Activated CD8-positive, alpha-beta T cell treated with anti-CD3 and anti-CD28 coated beads for 36 hours (primary cell): ENCODE measurements around the gene PCDHGA8. TPM values are rescaled to one million over a fixed set of nuclear protein-coding genes. Genes with fewer than 3 reads are reported as not detected.
A peak's percentile ranks its signal among the peaks of the same experiment; 100 is the strongest.

Experiments
- ATAC-seq: fragments of 200-7000 bp; cut with Tn5 transposase; one replicate; pipeline ENCODE4 v1.10.0; 2021; ENCODE audit warnings: mild to moderate bottlenecking, moderate library complexity
- CTCF ChIA-PET: fragments of 350-600 bp; sonication (Branson Sonifier 250); formaldehyde crosslinking; loops from one replicate; lab custom pipeline; 2021; ENCODE audit warnings: antibody characterized with exemption; lab: Charles Lee
- POLR2A ChIA-PET: fragments of 350-600 bp; sonication (Branson Sonifier 250); formaldehyde crosslinking; loops from one replicate; lab custom pipeline; 2021; ENCODE audit warnings: antibody characterized with exemption; lab: Charles Lee
- DNase-seq: peaks from one replicate; pipeline ENCODE4 v3.0.0-alpha.2; 2020
- H3K27ac Mint-ChIP-seq: one replicate; pipeline ENCODE4 v1.8.0; 2021; ENCODE audit warnings: mild to moderate bottlenecking, mixed read lengths
- H3K27me3 Mint-ChIP-seq: one replicate; pipeline ENCODE4 v1.8.0; 2021; ENCODE audit warnings: mixed read lengths
- H3K36me3 Mint-ChIP-seq: one replicate; pipeline ENCODE4 v1.8.0; 2021; ENCODE audit warnings: low read depth, mixed read lengths
- H3K4me1 Mint-ChIP-seq: one replicate; pipeline ENCODE4 v1.8.0; 2021; ENCODE audit warnings: low read depth, mixed read lengths
- H3K4me3 Mint-ChIP-seq: one replicate; pipeline ENCODE4 v1.8.0; 2021; ENCODE audit warnings: mild to moderate bottlenecking, moderate library complexity, mixed read lengths
- H3K9me3 Mint-ChIP-seq: one replicate; pipeline ENCODE4 v1.8.0; 2021; ENCODE audit warnings: mixed read lengths
- intact Hi-C: fragments of 100-400 bp; cut with micrococcal nuclease; formaldehyde crosslinking; loops from one replicate; pipeline ENCODE4 v1.10.0; 2022
- total RNA-seq, 2 experiments: library from RNA; stranded (reverse); gene quantifications; one replicate each; pipeline ENCODE4 v1.2.3, GENCODE V29; 2021
- TF ChIP-seq, protein P1 (sequence below): fragments of 200-600 bp; IDR thresholded peaks from one replicate; pipeline ENCODE4 v1.8.0; 2022; ENCODE audit warnings: antibody characterized with exemption, mild to moderate bottlenecking

The PCDHGA8 gene
- total RNA-seq, 2 experiments from 2014 or later: not detected

DNA sequence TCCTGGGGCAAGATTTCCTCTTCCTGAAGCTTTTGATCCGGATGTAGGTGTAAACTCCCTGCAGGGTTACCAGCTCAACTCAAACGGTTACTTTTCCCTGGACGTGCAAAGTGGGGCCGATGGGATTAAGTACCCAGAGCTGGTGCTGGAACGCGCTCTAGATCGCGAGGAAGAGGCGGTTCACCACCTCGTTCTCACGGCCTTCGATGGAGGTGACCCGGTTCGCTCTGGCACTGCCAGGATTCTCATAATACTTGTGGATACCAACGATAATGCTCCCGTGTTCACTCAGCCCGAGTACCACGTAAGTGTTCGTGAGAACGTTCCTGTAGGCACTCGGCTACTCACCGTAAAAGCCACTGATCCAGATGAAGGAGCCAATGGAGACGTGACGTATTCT lies 36.8 kb upstream of the PCDHGA8 start:
- CTCF ChIA-PET: interaction anchor here (0.8 to 2.2 kb wide), 13 partner anchors 8 to 202 kb away, joined by 3 to 8 read pairs (median 4); partner anchors contain the start of genes PCDHGA1, PCDHGA3, PCDHGA5 and PCDHGB3
- peaks cover 26% of the 10 kb centered on the region for H3K9me3 Mint-ChIP-seq
- H3K4me1 Mint-ChIP-seq: no peaks in the 10 kb centered on the region
- no peak overlapping the region for H3K4me3 Mint-ChIP-seq
- ATAC-seq (no peak), DNase-seq (no peak)
- POLR2A ChIA-PET: no interaction called here
- peaks cover 21% of the 10 kb centered on the region for H3K36me3 Mint-ChIP-seq
- intact Hi-C loops: no loop called here
- H3K27me3 Mint-ChIP-seq: peaks cover 59% of the 10 kb centered on the region
- TF ChIP-seq, protein P1, sequence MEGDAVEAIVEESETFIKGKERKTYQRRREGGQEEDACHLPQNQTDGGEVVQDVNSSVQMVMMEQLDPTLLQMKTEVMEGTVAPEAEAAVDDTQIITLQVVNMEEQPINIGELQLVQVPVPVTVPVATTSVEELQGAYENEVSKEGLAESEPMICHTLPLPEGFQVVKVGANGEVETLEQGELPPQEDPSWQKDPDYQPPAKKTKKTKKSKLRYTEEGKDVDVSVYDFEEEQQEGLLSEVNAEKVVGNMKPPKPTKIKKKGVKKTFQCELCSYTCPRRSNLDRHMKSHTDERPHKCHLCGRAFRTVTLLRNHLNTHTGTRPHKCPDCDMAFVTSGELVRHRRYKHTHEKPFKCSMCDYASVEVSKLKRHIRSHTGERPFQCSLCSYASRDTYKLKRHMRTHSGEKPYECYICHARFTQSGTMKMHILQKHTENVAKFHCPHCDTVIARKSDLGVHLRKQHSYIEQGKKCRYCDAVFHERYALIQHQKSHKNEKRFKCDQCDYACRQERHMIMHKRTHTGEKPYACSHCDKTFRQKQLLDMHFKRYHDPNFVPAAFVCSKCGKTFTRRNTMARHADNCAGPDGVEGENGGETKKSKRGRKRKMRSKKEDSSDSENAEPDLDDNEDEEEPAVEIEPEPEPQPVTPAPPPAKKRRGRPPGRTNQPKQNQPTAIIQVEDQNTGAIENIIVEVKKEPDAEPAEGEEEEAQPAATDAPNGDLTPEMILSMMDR: no peak
- no peak overlapping the region for H3K27ac Mint-ChIP-seq

DNA sequence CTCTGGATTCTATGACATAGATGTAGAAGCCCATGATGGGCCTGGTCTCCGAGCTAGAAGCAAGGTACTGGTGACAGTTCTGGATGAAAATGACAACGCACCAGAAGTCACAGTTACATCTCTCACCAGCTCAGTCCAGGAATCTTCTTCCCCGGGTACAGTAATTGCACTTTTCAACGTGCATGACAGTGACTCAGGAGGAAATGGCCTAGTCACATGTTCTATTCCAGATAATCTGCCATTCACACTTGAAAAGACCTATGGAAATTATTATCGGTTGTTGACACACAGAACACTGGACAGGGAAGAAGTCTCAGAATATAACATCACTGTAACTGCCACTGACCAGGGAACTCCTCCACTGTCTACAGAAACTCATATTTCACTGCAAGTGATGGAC lies 36.3 kb upstream of the PCDHGA8 start:
- CTCF ChIA-PET: interaction anchor here (1.0 to 2.2 kb wide), 9 partner anchors 8 to 201 kb away, joined by 3 to 8 read pairs (median 4); partner anchors contain the start of genes PCDHGA3, PCDHGA5 and PCDHGB3
- POLR2A ChIA-PET: no interaction called here
- ATAC-seq: no peak
- Mint-ChIP-seq H3K36me3 (peaks cover 22% of the 10 kb centered on the region), H3K27me3 (peaks cover 59% of the 10 kb centered on the region), H3K9me3 (peaks cover 31% of the 10 kb centered on the region), H3K27ac (no peak overlapping the region), H3K4me3 (no peak overlapping the region), H3K4me1 (no peaks in the 10 kb centered on the region)
- TF ChIP-seq, protein P1: no peak
- DNase-seq: no peak
- intact Hi-C loops: no loop called here

DNA sequence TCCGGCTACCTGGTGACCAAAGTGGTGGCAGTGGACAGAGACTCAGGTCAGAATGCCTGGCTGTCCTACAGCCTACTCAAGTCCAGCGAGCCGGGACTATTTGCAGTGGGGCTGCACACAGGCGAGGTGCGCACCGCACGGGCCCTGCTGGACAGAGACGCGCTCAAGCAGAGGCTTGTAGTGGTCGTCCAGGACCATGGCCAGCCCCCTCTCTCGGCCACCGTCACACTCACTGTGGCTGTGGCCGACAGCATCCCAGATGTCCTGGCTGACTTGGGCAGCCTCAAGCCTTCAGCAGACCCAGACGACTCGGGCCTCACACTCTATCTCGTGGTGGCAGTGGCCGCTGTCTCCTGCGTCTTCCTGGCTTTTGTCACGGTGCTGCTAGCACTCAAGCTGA lies 35.5 kb upstream of the PCDHGA8 start:
- H3K9me3 Mint-ChIP-seq: peaks cover 35% of the 10 kb centered on the region
- intact Hi-C loops: no loop called here
- peaks cover 24% of the 10 kb centered on the region for H3K36me3 Mint-ChIP-seq
- no peaks in the 10 kb centered on the region for H3K4me1 Mint-ChIP-seq
- H3K27ac Mint-ChIP-seq: no peak overlapping the region
- DNase-seq (no peak), ATAC-seq (no peak)
- TF ChIP-seq, protein P1: no peak
- ChIA-PET POLR2A (no interaction called here), CTCF (no interaction called here)
- H3K27me3 Mint-ChIP-seq: peaks cover 62% of the 10 kb centered on the region
- H3K4me3 Mint-ChIP-seq: no peak overlapping the region

DNA sequence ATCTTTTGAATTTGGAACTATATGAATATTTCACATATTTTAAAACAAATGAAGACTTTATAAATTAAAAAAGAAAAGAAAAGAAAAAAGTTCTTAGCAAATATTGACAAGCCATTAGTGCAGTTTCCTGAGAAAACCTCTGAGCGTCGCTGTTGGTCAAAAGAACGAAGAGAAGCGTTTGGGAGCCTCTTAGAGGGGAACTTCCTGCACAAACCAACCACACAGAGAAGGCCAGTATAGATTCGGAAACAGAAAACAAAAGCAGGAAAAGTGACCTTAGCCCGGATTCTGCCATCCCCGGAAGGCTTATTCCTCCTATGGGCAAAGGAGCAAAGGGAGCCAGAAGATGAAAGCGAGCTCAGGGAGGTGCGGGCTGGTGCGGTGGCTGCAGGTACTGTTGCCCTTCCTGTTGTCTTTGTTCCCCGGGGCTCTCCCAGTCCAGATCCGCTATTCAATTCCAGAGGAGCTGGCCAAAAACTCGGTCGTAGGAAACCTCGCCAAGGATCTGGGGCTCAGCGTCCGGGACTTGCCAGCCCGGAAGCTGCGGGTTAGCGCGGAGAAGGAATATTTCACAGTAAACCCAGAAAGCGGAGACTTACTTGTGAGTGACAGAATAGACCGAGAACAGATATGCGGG lies 32.5 kb upstream of the PCDHGA8 start, which contains the start of gene PCDHGB2:
TSS of gene PCDHGB2 (plus strand) at position 205 of the 637 bp plus-strand sequence. CDS start at position 347, 142 bp downstream.
- H3K36me3 Mint-ChIP-seq: peaks cover 19% of the 10 kb centered on the region
- peaks cover 35% of the 10 kb centered on the region for H3K9me3 Mint-ChIP-seq
- CTCF ChIA-PET: interaction anchor here (0.6 to 1.9 kb wide), 9 partner anchors 10 to 196 kb away, joined by 3 to 8 read pairs (median 4); partner anchors contain the start of genes PCDHGA10, PCDHGA3, PCDHGB1 and PCDHGB3
- H3K27ac Mint-ChIP-seq: no peak within 1 kb of the TSS
- peaks cover 69% of the 10 kb centered on the region for H3K27me3 Mint-ChIP-seq
- peak; percentile 16 for DNase-seq
- POLR2A ChIA-PET: no interaction called here
- intact Hi-C loops: no loop called here
- no peaks in the 10 kb centered on the region for H3K4me1 Mint-ChIP-seq
- no peak for ATAC-seq
- peak within 1 kb of the TSS; percentile 70 for H3K4me3 Mint-ChIP-seq
- TF ChIP-seq, protein P1: peak; percentile 56

DNA sequence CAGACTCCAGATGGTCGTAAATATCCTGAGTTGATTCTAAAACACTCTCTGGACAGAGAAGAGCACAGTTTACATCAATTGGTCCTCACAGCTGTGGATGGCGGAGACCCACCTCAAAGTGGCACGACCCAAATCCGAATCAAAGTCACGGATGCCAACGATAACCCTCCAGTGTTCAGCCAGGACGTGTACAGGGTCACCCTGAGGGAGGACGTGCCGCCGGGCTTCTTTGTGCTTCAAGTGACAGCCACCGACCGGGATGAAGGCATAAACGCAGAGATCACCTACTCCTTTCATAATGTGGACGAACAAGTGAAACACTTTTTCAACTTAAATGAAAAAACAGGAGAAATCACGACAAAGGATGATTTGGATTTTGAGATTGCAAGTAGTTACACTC lies 31.7 kb upstream of the PCDHGA8 start:
- peak overlapping the region; percentile 70 for H3K4me3 Mint-ChIP-seq
- H3K4me1 Mint-ChIP-seq: no peaks in the 10 kb centered on the region
- no peak overlapping the region for H3K27ac Mint-ChIP-seq
- no peak for ATAC-seq
- peaks cover 39% of the 10 kb centered on the region for H3K9me3 Mint-ChIP-seq
- no peak for DNase-seq
- ChIA-PET CTCF (interaction anchor here (0.7 to 1.9 kb wide), 5 partner anchors 9 to 52 kb away, joined by 3 to 8 read pairs (median 6); partner anchors contain the start of genes PCDHGA10, PCDHGA3, PCDHGB1 and PCDHGB3), POLR2A (no interaction called here)
- peaks cover 25% of the 10 kb centered on the region for H3K36me3 Mint-ChIP-seq
- peaks cover 71% of the 10 kb centered on the region for H3K27me3 Mint-ChIP-seq
- TF ChIP-seq, protein P1: no peak
- intact Hi-C loops: no loop called here
